Hematopoietic multipotent progenitor cell treated with erythropoietin and hydrocortisone succinate and interleukin-3 and kit ligand, for 15 days (in vitro differentiated cells): ENCODE data around the gene FAM120B.
"Not testable (repeated sequence)": the region's sequence is repeated elsewhere in the genome, so short reads cannot be mapped to it uniquely, and the experiment has no call there.

Source experiments
- DNase-seq: peaks from one replicate; pipeline ENCODE4 v3.0.0-alpha.2; 2015; ENCODE audit warnings: low spot score

FAM120B gene

DNA sequence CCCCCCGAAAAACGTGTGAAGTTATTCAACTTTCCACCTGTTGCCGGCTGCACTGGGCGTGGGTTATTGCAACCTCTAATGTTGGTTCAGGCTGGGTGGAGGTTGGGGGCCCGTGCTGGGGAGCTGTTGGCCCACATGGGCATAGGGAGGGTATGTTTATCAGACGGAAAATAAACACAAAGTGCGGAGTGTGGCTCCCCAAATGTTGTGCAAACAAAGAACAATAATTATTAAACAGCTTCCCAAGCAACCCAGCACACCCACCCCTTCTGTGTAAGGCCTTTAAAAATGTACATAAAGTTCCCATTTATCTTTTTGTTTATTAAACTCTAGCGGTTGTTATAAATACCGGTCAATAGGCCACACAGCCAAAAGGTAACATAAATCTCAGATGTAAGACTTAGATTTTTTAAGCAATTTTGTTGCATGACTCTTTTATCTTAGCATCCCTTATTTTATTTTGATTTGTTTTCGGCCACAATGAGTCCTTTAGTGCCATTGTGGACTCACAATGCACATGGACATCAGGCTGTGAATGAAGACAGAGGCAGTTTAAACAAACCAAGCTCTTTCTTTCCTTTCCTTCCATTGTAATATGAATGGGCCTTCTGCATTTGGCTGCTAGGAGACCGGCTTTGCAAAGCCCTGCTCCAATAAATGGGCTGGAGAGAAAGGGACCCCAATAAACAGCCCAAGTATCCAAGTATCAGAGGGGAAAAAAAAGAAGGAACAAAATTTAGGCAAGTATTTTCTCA is 8.8 kb upstream of the FAM120B start:
- no peak for DNase-seq

DNA sequence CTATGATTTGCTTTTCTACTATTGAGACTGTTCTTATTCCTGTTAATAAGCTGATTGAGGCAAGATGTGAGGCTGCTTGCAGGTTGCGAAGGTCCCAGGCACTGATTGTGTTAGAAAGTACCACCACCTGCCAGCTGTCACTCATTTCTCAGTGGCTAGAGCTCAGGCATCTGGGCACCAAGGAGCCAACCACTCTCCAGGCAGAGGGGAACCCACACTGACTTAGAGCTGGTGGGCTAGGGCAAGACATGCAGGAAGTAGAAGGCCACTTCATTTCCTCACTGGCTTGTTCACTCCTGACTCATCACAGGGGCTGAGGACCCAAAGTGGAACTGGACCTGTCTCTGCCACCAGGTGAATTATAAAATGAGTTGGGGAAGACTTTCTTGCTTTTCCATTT is 7.9 kb upstream of the FAM120B start:
- no peak for DNase-seq

DNA sequence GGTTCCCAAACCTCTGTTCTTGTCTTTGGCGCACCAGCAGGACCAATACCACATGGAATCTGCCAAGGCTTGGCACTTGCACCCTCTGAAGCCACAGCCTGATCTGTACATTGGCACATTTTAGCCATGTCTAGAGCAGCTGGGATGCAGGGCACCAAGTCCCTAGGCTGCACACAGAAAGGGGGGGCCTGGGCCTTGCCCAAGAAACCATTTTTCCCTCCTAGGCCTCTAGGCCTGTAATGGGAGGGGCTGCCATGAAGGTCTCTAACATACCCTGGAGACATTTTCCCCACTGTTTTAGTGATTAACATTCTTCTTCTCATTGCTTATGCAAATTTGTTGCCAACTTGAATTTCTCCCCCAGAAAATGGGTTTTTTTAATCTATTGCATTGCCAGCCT is 5.4 kb upstream of the FAM120B start:
- no peak for DNase-seq

DNA sequence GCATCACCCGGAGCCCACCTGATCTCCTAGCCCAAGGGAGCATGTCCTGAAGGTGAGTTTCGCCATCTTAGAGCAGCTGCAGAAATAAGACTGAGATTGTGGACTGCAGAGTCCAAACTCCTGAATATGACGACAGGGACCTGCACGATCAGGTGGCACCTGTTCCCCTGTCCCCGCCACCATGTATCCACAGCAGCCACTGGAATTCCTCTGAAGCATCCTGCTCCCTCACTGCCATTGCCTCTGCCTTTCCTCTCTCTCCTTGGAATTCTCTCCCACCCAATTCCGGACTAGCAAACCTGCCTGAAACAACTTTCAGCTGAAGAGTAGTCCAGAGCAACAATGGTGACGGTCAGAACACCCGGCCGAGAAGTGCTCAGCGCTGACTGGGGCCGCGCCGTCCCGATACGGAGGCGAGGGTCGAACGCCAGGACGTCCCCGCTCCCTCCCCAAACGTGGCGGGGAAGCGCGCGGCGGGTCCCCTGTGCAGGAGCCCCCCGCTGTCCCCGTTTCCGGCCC is 694 bp upstream of the FAM120B start:
- DNase-seq, result no peak

DNA sequence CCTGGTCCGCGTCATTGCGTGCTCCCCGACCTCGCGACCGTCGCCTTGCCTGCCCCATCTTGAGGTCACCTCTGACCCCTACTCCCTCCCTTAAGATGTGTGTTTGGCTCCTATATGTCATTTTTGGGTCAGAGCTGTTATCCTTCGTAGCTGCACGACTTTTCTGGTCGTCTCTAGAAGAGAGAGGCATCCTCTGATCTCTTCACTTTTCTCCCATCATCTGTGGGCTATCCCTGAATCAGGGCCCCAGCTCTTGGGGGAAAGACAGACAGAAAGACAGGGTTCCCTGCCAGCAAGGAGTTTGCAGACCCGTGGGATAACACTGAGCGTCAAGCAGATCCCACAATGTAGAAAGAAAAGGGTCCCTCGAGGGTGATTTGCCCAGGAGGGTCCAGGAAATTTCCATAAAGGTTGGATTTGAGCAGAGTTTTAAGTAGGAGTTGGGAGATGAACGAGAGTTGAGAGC is 555 bp downstream of the FAM120B start:
- DNase-seq, result no peak

DNA sequence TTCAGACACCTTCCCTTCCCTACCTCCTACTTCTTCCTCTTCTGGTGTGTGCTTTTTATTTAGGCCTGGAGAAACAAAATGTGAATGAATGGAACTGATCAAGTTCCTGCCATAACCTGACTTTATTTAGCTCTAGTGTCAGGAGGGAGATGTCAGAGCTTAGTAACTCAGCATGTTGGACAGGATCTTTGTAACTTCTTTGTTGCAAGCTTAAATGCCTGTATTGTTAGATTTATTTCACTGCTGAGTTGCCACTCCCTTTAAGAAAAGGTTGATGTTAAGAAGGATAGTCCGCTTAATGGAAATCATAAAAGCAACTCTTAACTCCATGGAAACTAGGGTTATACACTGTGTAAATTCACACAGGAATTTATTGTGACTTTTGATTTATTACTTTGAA is 2.2 kb downstream of the FAM120B start:
- no peak for DNase-seq

DNA sequence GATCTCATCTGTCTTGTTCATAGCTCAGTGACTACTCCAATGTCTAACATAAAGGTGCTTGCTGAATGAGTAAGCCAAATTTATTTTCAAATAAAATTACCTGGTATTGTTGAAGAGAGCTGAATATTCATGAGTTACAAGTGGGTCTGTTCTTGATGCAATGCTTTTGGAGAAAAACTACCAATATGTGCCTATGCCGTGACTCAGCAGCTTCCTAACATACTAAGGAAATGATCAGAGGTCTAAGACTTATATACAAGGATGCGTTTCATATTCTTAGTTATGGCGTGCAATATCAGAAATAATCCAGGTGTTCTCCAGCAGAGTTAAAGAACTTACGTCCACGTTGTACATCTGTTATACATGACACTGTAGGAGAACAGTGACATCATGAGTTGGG is 5.1 kb downstream of the FAM120B start:
- DNase-seq, result no peak

DNA sequence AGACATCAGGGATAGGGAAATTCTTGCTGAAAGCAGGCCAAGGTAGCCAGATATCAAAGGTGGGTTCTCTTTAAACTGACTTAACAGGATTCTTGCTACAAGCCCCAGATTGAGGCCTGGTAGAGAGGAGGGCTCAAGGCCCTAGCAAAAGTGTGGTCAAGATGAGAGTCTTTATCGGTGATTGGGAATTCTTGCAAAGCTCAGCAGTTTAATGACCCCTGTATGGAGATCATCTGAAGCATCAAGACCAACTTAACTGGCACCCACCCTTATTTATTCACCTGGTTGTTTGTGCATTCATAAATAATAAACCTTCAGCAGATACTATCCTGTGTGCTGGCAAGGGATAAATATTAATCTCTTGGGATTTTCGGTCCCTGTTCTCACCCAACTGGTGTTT is 6.3 kb downstream of the FAM120B start:
- no peak for DNase-seq

DNA sequence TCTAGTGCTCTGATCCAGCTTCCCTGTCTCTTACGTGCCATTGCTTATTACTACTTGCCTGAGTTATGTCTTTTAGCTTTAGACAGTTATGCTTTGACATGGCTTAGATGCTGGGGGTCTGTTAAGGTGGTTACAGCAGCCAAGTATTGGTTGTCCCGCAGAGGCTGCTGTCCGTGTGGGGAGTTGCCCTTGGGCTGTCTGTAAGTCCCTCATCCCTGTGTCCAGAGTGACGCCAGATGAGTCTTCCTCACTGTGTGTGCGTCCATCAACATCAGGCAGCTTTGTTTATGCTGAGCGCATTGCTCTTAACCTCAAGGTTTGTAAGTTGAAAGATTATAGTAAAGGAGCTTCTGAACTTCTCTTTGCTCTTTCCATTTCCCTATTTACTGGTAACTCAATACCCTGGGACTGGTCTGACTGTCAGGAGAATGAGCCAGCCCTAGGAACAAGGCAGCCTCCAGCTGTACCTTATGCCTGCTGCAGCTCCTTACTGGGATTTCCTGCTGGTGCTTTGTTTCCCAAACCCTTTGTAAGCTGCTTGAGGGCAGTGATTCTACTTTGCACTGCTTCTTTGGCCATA is 7.2 kb downstream of the FAM120B start:
- DNase-seq, result no peak

DNA sequence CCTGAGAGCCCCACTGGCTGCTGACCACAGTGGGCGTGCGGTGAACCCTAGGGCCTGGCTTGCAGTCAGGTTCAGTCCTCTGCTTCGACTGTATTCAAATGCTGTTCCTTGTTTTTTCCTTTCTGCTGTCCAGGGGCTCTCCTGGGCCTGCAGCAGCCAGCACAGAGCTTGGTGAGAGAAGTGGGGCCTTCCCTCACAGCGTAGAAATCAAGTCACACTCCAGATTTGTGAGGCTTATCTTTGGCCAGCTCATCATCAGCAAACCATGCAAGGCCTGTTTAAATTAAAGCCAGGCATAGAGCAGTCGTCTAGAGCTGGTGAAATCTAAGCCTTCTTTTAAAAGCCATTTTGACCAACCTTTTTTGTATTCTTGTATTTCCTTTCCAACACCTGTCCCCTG is 8.4 kb downstream of the FAM120B start:
- DNase-seq, result no peak

DNA sequence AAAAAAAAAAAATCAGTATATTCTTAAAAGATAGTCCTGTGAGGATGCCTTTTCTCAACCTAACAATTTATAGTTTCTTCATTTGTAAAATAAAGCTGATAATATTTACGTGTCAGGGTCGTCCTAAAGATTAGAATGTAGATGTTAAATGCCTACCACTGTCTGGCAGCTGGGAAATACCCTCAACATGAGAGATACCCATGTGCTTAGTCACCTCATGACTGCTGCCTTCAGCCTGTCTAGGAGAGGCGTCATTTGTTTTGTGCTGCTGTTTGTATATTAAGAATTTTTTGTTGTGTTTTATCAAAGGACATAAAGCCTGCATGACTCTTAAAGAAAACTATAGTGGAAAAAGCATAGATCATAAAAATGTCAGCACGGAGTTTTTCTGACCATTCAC is 9.5 kb downstream of the FAM120B start:
- DNase-seq, result no peak

DNA sequence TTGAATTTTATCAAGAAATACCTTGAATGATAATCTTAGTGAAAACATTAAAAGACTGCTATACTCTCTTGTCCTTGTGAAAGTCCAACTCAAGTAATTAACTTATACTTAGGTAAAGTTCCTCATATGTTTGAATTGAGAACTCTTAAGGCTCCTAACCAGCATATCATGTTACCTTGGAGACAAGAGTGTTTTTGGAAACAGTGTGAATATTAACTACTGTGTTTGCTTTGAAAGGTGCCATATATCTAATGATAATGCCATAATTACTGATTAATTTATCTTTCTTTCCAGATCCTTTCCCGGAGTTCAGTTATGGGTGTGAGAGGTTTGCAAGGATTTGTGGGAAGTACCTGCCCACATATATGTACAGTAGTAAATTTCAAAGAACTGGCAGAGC is 10.5 kb downstream of the FAM120B start:
- no peak for DNase-seq

DNA sequence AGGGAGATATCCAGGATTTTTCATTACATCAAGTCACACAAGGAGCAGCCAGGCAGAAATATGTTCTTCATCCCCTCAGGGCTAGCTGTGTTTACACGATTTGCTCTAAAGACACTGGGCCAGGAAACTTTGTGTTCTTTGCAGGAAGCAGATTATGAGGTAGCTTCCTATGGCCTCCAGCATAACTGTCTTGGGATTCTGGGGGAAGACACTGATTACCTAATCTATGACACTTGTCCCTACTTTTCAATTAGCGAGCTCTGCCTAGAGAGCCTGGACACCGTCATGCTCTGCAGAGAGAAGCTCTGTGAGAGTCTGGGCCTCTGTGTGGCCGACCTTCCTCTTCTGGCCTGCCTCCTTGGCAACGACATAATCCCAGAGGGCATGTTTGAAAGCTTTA is 11.2 kb downstream of the FAM120B start:
- no peak for DNase-seq

DNA sequence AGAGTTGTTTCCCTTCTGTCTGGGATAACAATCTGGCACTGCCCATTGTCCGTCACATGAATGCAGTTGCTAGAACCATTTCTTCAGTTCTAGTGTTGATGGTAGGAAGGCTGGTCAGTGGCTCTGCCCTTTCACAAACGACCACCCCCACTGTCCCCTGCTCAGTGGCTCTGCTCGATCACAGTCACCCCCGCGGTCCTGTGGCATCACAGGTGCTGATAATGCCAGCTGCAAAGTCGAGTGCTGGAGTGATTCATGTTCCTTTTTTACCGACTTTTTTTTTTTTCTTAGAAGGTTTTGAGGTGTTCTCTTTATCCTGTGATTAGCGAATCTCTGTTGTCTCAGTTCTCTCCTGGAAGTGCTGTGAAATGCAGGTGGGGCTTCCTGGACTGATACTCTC is 22.8 kb downstream of the FAM120B start:
- DNase-seq, result no peak

DNA sequence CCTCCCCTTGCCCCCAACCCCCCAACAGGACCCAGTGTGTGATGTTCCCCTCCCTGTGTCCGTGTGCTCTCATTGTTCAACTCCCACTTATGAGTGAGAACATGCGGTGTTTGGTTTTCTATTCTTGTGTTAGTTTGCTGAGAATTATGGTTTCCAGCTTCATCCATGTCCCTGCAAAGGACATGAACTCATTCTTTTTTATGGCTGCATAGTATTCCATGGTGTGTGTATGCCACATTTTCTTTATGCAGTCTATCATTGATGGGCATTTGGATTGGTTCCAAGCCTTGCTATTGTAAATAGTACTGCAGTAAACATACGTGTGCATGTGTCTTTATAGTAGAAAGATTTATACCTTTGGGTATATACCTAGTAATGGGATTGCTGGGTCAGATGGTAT is 28.6 kb downstream of the FAM120B start:
- not testable (repeated sequence) for DNase-seq

DNA sequence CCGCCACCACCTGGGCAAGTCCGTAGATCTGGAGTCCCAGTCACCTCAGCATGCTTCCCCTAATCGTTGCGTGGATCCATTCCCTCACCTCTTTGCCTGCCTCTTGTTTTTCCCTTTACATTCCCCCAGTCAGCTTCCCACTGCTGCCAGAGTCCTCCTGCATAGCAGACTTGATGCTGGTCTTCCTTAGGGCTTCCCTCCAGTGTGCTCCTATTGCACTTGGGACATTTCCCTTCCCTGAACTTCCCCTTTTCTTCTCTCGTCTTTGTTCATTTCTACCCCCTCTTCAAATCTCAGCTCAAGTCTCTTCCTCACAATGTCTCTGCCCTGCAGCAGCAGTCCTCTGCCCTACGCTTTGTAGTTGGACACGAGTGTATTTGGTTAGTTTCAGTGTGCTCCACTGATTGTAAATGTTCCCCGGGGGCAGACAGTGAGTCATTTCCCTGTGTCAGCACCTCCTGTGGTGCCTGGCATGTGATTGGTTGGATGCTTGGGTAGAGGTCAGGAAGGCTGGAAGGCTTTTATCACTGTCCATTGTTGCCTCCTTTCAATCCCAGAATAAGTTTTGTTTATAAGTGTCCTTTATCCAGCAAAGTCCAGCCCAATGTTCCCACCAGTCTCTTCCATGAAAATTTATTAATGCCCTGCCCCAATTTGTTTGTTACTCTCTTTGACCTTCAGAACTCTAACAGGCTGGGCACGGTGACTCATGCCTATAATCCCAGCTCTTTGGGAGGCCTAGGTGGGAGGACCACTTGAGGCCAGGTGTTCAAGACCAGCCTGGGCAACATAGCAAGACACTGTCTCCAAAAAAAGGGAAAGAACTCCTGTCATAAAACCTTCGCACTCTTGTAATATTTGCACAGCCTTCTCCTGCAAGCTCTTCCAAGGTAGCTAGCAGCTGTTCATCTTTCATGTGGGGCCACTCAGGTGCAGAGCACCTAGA is 38.3 kb downstream of the FAM120B start:
- DNase-seq, result no peak

DNA sequence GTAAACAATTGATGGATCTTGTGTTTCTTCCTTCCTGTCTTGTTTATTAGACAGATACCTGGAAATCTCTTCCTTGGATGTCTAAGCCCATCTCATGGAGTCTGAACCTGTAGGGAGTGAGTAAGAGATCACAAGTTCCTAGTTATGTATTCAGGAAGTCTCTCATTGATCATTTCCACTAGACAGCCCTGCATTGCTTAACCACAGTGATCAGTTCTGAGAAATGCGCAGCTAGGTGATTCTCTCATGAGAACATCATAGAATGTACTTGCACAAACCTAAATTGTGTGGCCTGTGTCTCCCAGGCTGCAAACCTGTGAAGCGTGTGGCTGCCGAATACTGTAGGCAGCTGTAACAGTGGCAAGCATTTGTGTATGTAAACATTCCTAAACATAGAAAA is 39.1 kb downstream of the FAM120B start:
- DNase-seq, result no peak

DNA sequence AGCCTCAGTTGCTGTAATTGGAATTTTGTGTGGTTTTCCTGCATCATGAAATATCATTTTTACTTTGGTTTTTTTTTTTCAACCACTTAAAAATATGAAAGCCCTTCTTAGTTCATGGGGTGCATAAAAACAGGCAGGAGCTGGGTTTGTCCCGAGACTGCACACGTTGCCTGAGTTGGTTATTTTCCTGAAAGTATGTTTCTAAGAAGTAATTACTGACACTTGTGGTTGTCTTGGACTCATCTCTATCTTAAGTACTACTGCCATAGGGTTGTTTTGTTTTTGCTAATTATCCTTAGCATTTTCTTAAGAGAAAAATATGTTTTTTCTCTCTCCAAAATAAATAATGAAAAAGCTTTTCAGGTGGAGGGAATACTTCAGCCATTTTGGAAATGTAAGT is 40.1 kb downstream of the FAM120B start:
- no peak for DNase-seq

DNA sequence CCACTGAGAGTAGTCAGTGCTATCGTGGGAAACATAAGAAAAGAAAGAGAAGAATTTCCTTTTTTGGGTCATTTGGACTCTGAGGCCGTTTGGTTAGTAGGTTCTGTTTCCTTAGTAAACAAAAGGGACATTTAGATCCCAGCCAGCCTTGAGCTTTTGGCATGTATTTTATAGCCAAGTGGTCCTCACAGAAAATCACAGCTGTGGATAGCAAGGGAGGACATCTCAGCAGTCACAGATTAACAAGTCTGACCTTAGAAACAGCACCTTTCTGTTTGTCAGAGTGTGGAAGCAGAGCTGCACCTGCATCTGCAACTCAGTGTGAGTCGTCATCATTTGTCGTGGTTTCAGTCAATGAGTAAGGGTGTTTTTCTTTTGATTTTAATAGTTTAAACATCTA is 40.5 kb downstream of the FAM120B start:
- no peak for DNase-seq

DNA sequence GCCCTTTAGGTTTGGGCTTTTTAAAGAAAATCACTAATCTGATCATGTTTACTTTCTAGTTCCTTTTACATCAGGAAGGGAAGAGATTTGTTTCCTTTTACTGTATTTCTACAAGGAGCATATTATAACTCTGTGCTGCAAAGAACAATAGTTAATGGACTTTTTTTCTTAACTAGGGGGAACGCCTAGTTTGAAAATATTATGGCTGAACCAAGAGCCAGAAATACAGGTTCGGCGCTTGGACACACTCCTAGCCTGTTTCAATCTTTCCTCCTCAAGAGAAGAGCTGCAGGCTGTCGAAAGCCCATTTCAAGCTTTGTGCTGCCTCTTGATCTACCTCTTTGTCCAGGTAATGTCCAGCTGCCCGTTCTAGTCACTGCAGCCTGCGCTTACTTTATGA is 41.4 kb downstream of the FAM120B start:
- DNase-seq, result no peak

DNA sequence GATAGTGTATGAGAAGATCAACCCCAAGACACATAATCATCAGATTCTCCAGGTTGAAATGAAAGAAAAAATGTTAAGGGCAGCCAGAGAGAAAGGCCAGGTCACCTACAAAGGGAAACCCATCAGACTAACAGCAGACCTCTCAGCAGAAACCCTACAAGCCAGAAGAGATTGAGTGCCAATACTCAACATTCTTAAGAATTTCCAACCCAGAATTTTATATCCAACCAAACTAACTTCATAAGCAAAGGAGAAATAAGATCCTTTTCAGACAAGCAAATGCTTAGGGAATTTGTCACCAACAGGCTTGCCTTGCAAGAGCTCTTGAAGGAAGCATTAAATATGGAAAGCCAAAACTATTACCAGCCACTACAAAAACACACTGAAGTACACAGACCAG is 44.9 kb downstream of the FAM120B start:
- not testable (repeated sequence) for DNase-seq

DNA sequence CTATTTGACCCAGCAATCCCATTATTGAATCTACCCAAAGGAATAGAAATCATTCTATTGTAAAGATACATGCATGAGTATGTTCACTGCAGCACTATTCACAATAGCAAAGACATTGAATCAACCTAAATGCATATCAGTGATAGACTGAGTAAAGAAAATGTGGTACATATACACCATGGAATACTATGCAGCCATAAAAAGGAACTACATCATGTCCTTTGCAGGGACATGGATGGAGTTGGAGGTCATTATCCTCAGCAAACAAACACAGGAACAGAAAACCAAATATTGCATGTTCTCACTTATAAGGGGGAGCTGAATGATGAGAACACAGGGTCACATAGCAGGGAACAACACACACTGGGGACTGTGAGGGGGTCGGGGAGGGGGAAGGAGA is 48.6 kb downstream of the FAM120B start:
- not testable (repeated sequence) for DNase-seq

DNA sequence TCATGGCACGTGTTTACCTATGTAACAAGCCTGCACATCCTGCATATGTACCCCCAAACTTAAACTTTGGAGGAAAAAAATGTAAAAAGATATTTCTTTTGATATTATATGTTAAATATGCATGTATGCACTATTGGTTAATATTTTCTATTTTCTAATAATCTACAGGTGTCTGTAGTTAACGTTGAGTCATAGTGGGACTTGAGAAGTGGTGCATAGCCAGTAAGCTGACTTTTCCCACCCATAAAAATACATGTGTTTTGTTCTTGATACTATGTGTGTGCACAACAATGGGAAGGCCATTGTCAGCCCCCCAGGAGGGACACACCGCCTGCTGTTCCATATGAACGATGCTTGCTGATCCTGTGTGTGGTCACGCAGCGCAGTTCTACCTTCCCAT is 49.1 kb downstream of the FAM120B start:
- no peak for DNase-seq
